Effector memory CD4-positive, alpha-beta T cell (primary cell): ENCODE data around the gene MRM1.
A peak's percentile ranks its signal among the peaks of the same experiment; 100 is the strongest.

ENCODE experiments used
- DNase-seq, 3 donors: peaks; one replicate each; pipeline ENCODE4 v3.0.0-alpha.2; 2020
- H3K27ac ChIP-seq: 2 replicates; pipeline ENCODE4 v1.7.0; 2013; ENCODE audit warnings: mild to moderate bottlenecking, low read length, moderate library complexity; ENCODE audit not compliant: insufficient read depth, poor library complexity, severe bottlenecking
- H3K27me3 ChIP-seq: replicated peaks from 2 replicates; pipeline ENCODE4 v1.7.0; 2013; ENCODE audit warnings: mild to moderate bottlenecking, low read length; ENCODE audit not compliant: insufficient read depth, control insufficient read depth, poor library complexity, severe bottlenecking
- H3K36me3 ChIP-seq: 2 replicates; pipeline ENCODE4 v1.7.0; 2013; ENCODE audit warnings: mild to moderate bottlenecking, low read length, moderate library complexity; ENCODE audit not compliant: control insufficient read depth, insufficient read depth
- H3K4me1 ChIP-seq: 2 replicates; pipeline ENCODE4 v1.7.0; 2013; ENCODE audit warnings: low read length, mild to moderate bottlenecking; ENCODE audit not compliant: control insufficient read depth, insufficient read depth, poor library complexity, severe bottlenecking
- H3K4me3 ChIP-seq: 2 replicates; pipeline ENCODE4 v1.7.0; 2013; ENCODE audit warnings: low read length, low read depth, mild to moderate bottlenecking; ENCODE audit not compliant: insufficient read depth, poor library complexity, severe bottlenecking
- H3K9me3 ChIP-seq: 2 replicates; pipeline ENCODE4 v1.7.0; 2013; ENCODE audit warnings: mild to moderate bottlenecking, low read length, moderate library complexity; ENCODE audit not compliant: control insufficient read depth
- total RNA-seq, 3 donors: gene quantifications; one replicate each; lab custom pipeline; 2026; lab: John Stamatoyannopoulos, UW

MRM1 gene, protein sequence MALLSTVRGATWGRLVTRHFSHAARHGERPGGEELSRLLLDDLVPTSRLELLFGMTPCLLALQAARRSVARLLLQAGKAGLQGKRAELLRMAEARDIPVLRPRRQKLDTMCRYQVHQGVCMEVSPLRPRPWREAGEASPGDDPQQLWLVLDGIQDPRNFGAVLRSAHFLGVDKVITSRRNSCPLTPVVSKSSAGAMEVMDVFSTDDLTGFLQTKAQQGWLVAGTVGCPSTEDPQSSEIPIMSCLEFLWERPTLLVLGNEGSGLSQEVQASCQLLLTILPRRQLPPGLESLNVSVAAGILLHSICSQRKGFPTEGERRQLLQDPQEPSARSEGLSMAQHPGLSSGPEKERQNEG
- 2.2 to 3.7 (median 2.5) reads per million in 3 donors for total RNA-seq

DNA sequence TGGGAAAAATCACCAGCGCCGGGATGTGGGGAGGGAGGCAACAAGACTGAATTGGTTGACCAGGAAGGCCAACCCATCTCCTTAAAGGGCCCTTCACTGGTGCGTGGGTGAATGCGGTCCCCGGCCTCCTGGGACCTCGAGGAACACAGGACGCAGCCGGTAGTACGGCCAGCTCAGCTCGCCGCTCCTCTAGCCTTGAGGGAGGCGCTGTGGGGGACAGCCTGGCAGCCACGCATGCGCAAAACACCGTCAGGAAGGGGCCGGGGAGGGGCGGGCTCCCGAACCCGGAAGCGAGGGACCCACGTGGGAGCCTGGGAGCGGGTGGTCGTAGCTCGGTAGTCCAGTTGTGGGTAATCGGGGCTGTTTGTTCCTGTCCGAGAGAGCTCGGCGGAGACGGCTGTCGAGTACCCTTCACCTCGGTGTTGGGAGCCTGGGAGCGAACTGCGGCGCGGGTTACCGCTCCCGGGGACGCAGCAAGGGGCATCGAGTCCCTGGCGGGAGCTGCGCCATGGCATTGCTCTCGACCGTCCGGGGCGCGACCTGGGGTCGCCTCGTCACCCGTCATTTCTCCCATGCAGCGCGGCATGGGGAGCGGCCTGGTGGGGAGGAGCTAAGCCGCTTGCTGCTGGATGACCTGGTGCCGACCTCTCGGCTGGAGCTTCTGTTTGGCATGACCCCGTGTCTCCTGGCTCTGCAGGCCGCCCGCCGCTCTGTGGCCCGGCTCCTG, at the start of gene MRM1:
Gene MRM1, plus strand, starts transcription at position 281 of the 727 bp plus-strand sequence. Its CDS starts 228 bp downstream, at position 509.
- Histone ChIP-seq H3K4me1 (peaks cover 15% of the 10 kb centered on the region), H3K27me3 (no peaks in the 10 kb centered on the region), H3K9me3 (no peaks in the 10 kb centered on the region), H3K4me3 (peak within 1 kb of the TSS; percentile 93), H3K36me3 (no peaks in the 10 kb centered on the region), H3K27ac (peak within 1 kb of the TSS; percentile 65)
- DNase-seq, result peak; percentile 80 to 90 (median 85)

DNA sequence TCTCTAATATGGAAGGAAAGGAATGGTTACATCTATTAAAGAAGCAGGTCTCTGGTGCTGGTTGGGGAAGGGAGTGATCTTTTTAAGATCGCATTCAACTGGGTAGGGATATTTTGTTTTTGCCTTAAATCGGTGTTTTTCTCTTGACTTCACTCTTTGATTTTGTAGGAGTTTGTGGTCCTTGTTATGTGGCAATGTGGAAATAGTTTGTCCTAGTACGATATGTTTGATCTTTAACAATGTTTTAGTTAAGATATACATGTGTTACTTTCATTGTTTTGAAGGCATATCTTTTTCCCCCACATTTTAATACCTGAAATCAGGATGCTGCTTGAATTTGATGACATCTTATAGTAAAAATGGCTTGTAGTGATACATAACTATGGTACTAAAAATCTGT, 47.9 kb upstream of the MRM1 start:
- H3K27ac ChIP-seq, result no peak overlapping the region
- H3K4me3 ChIP-seq, result no peak overlapping the region
- no peaks in the 10 kb centered on the region for H3K27me3 ChIP-seq
- DNase-seq, result no peak
- peaks cover 20% of the 10 kb centered on the region for H3K36me3 ChIP-seq
- H3K9me3 ChIP-seq, result no peaks in the 10 kb centered on the region
- H3K4me1 ChIP-seq, result peaks cover 18% of the 10 kb centered on the region

DNA sequence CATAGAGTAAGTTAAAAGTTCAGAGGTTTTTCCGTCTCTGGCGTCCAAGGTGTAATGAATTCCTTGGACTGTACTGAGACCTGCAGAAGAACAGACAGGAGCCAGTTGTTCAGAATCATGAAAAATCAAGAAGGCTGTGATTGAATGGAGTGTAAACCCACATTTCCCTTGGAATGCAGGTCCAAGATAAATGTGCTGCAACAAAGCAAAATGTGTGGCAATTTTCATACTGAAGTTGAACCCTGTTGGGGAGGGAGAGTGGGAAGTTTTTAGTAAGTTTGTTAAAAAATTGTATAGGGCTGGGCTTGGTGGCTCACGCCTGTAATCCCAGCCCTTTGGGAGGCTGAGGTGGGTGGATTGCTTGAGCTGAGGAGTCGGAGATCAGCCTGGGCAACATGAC, 35.3 kb upstream of the MRM1 start:
- no peak for DNase-seq
- Histone ChIP-seq H3K27me3 (no peaks in the 10 kb centered on the region), H3K4me3 (no peak overlapping the region), H3K9me3 (no peaks in the 10 kb centered on the region), H3K36me3 (peaks cover 70% of the 10 kb centered on the region), H3K4me1 (no peaks in the 10 kb centered on the region), H3K27ac (no peak overlapping the region)

GRCh38 chr17:36575028-36575427, 26.4 kb upstream of the MRM1 start:
- H3K27me3 ChIP-seq, result no peaks in the 10 kb centered on the region
- H3K4me3 ChIP-seq, result no peak overlapping the region
- no peak for DNase-seq
- no peak overlapping the region for H3K27ac ChIP-seq
- H3K4me1 ChIP-seq, result no peaks in the 10 kb centered on the region
- no peaks in the 10 kb centered on the region for H3K9me3 ChIP-seq
- peaks cover 51% of the 10 kb centered on the region for H3K36me3 ChIP-seq

DNA sequence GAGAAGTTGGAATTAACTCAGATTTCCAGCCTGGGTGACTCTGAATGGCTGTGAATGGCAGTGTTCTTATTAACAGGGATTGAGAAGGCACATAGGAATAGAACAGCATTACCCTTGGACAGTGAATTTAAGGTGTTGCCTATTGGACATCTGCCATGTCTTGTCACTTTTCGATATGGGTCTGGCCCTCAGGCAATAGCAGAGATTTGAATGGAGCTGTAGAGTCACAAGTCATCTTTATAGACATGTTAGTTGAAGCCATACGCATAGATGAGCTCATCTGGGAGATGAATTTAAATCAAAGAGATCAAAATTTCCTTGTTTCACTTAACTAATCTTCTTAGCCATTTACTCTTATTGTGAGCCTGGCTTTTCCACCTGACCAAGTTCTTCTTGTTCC, 24.6 kb upstream of the MRM1 start:
- H3K4me3 ChIP-seq, result no peak overlapping the region
- no peak for DNase-seq
- H3K36me3 ChIP-seq, result peaks cover 47% of the 10 kb centered on the region
- H3K27me3 ChIP-seq, result no peaks in the 10 kb centered on the region
- no peaks in the 10 kb centered on the region for H3K4me1 ChIP-seq
- no peaks in the 10 kb centered on the region for H3K9me3 ChIP-seq
- no peak overlapping the region for H3K27ac ChIP-seq

- Histone ChIP-seq H3K27me3 (no peaks in the 10 kb centered on the region), H3K4me3 (no peak overlapping the region), H3K27ac (no peak overlapping the region), H3K36me3 (peaks cover 57% of the 10 kb centered on the region), H3K9me3 (no peaks in the 10 kb centered on the region), H3K4me1 (no peaks in the 10 kb centered on the region)
- no peak for DNase-seq
Measured at GRCh38 chr17:36578671-36579070, 22.7 kb upstream of the MRM1 start.

DNA sequence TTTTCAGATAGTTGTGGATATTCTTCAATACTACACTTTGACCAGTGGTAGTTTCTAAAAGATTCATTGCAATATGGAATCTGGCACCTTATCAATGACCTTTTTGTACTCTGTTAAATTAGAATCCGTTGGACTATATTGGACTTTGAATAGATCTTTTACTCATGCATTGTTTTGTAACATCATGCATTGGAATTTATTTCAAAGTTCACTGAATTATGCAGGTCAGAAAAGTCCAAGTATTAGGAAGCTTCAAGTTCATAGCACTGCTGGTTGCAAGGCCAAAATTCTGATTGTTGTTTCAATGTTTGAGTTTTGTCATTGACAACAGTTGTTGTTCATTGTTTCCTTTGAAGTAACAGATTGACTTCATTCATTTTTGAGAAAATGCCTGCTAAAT, 17.6 kb upstream of the MRM1 start:
- Histone ChIP-seq H3K27me3 (no peaks in the 10 kb centered on the region), H3K9me3 (no peaks in the 10 kb centered on the region), H3K27ac (no peak overlapping the region), H3K4me1 (no peaks in the 10 kb centered on the region), H3K4me3 (no peak overlapping the region), H3K36me3 (peaks cover 72% of the 10 kb centered on the region)
- no peak for DNase-seq

DNA sequence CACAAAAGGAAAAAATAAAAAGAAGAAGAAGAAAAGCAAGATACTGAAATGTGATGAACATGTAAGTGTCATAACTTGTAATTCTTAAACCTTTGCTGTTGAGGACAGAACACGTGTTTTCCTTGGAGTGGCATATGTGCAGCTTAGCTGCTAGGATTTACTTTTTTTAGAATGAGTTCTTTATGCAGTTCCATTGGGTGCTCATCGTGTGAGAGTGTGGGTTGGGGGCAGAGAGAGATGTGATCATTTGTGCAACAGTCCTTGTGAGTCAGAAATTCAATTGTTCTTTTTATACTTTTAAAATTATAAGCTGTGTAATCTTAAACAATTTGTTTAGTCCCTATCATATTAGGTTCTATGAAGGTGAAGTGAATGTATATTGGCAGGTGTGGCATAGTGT, 15.2 kb upstream of the MRM1 start:
- Histone ChIP-seq H3K36me3 (peaks cover 59% of the 10 kb centered on the region), H3K27me3 (no peaks in the 10 kb centered on the region), H3K27ac (no peak overlapping the region), H3K9me3 (no peaks in the 10 kb centered on the region), H3K4me3 (no peak overlapping the region), H3K4me1 (peaks cover under 1% of the 10 kb centered on the region)
- no peak for DNase-seq

DNA sequence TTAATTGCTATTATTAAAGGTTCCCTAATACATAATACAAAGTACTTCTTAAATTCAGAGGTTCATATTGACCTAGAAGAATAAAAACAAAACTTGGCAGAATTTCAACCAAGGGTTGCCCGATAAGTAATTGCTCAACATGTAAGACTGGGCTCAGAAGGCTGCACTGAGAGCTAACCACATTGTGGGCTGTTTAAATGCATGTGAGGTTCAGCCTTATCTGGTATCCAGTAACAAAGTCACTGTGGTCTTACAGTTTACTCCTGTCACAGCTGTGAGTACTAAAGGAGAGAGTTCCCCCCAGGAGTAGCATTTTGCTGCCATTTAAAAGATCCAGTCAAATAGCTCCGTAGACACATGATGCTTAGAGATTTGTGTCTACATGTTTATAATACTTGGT, 11.3 kb upstream of the MRM1 start:
- peaks cover 37% of the 10 kb centered on the region for H3K36me3 ChIP-seq
- H3K4me1 ChIP-seq, result peaks cover 16% of the 10 kb centered on the region
- H3K9me3 ChIP-seq, result no peaks in the 10 kb centered on the region
- H3K27me3 ChIP-seq, result no peaks in the 10 kb centered on the region
- no peak for DNase-seq
- no peak overlapping the region for H3K4me3 ChIP-seq
- no peak overlapping the region for H3K27ac ChIP-seq
